ENCODE data around the gene MTM1.

Gene MTM1

GRCh38 chrX:150607201-150607600, 38.8 kb downstream of the MTM1 start:
- DNase-seq = no peak

GRCh38 chrX:150610043-150610442, 41.6 kb downstream of the MTM1 start:
- no peak for DNase-seq

- no peak for DNase-seq
Observed at GRCh38 chrX:150610446-150610845, 42.0 kb downstream of the MTM1 start.

DNA sequence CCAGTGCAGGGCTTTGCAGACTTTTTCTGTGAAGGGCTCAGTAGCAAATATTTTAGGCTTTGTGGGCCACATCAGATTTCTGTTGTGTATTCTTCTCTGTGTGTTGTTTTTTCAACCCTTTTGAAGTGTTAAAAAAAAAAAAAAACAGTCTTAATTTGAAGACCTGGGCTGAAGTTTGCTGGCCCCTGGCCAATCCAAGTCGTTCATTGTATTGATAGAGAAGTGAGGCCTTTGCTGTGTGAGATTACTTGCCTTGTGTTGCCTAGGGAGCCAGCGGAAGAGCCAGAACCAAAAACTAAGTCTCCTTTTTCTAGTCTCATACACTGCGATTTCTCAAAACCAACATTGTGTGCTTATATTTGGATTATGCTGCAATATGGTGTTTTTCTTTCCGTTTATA, 46.9 kb downstream of the MTM1 start:
- DNase-seq = no peak

GRCh38 chrX:150616179-150616862, 47.9 kb downstream of the MTM1 start:
- no peak for DNase-seq

DNA sequence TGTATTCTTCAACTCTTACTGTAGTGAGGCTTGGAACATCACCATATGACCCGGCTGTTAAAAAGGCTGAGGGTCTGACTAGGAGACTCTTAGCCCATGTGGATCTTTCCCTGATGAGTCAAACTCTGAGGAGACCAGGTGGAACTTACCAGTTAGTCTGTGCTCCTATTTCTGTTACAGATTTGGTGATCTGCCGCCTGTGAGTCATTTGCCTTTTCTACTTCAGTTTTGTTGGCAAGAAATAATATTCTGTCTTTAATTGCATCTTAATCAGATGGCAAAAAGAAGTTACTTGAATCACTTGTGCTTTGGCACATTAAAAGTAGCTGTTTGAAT, 48.4 kb downstream of the MTM1 start:
- DNase-seq = no peak

- no peak for DNase-seq
Observed at GRCh38 chrX:150621652-150622051, 53.2 kb downstream of the MTM1 start.

DNA sequence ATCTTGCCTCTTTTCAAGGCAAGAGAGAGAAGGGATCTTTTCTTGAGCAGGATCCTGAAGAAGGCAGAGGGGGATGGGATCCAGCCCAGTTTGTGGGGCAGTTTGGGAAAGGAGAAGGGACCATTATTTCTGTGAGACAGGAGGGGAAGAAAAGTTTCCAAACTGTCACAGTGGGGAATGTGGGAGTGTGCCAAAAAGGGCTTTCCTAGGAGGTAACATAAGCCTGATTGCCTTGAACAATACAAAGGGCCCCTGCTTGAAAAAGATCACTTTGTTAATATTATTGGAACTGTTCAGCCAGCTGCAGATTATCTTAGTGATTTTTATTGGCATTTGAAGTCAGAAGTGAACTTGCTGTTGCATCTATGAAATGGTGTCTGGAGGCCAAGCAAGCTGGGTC, 55.2 kb downstream of the MTM1 start:
- DNase-seq = no peak

- no peak for DNase-seq
Observed at GRCh38 chrX:150625097-150625496, 56.7 kb downstream of the MTM1 start.

DNA sequence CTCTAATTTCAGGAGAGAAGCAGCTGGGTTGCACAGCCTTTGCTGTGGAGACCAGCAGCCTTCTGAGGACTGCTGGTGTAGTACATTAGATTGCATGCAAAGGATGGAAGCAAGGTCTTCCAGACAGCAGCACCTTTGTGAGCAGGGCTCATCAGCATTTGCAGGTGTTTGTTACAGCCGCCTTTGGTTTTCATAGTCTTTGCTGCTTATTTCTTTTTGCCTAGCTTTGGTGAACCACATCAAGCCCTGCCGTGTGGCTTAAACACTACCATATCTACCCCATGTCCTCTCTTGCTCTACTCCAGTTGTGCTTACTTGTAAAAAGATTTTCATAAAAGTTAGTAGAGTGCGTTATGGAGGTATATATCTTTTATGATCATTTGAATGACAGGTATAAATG, 57.5 kb downstream of the MTM1 start:
- no peak for DNase-seq

GRCh38 chrX:150627957-150628356, 59.5 kb downstream of the MTM1 start:
- DNase-seq = no peak

DNA sequence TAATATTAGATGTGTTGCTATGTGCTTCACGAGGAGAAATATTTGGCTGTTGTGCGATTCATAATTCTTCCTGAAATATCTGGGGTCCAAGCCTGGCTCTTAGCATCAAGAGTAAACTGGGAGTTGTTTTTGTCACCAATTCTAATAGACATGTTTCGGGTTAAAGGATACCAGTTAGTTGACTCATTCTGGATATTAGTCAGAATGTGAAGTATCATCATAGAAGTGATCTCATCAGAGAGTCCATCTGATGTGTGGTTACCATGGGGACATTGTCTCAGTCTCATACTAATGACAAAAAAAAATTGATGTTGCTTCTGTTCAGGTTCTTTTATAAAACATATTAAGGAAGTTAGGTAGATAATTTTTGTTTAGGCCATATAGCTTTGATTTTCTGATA, 67.5 kb downstream of the MTM1 start:
- DNase-seq = no peak

DNA sequence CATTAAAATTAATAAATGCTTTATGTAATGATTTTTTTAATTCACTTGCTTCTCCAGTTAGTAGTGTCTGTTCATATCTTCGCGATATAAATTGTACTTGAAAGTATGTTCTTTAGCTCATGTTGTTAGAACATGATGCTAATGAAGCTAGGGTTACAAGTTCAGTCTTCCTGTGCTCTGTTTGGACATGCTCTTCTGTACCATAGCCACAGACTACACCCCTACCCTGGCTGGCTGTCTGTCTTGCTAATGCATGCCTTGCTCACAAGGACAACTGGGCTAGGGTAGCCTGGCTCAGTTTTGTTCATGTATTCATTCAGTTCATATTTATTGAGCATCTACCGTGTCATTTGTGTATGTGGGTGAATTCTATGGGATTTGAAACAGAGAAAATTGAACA, 74.0 kb downstream of the MTM1 start:
- no peak for DNase-seq

DNA sequence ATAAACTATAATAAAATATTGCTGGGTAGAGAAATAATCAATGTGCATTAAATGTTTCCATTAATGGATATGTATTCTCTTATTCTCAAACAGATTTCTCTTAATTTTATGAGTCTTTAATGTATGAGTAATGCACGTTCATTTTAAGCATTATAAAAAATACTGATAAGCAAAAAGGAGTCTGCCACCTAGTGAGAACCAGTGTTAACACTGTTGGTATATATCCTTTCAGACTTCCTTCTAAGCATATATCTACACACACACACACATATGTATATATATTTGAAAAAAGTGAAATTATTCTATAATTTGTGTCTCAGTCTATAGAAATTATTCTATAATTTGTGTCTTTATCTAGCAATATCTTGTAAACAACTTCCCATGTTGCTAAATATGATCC, 74.8 kb downstream of the MTM1 start:
- no peak for DNase-seq

GRCh38 chrX:150643958-150644357, 75.5 kb downstream of the MTM1 start:
- no peak for DNase-seq

DNA sequence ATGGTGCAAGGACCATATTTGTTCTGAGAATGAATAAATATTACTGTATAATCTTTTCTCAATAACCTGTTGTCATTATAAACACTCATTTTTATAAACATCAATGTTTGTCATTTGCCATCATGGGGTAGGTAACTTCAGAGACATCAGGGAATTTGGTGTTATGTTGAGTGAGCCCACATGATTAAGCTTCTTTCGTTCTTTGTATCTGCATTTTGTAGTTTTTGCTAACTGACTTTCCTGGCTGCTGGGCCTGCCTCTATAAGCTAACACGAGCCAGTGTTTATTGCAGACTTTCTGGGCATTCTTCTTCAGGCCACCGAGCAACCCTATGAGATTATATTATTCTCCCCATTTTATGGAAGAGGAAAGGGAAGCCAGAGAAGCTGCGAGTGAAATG, 76.0 kb downstream of the MTM1 start:
- DNase-seq = no peak

DNA sequence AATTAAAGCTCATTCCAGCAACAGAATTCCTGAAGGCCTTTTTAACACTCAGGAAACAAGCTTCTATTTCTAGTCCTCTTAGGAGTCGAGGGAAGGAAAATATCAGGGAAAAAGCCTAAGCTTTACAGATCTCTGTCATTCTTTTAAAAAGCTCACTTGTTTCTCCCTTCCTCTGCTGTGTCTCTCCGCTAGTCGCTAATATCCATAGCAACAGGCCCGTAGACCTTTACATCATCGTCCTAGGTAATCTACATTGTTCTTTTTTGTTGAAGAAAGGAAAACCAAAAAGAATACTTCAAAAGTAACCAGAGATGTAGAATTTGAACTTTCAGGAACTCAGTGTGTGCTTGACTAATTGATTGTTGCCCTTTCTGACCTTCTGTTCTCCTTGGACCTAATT, 78.9 kb downstream of the MTM1 start:
- no peak for DNase-seq

- no peak for DNase-seq
Observed at GRCh38 chrX:150648296-150648940, 80.0 kb downstream of the MTM1 start.

- no peak for DNase-seq
Observed at GRCh38 chrX:150649096-150649870, 80.9 kb downstream of the MTM1 start.

GRCh38 chrX:150651906-150652305, 83.5 kb downstream of the MTM1 start:
- no peak for DNase-seq

- no peak for DNase-seq
Observed at GRCh38 chrX:150655788-150656187, 87.4 kb downstream of the MTM1 start.

- no peak for DNase-seq
Observed at GRCh38 chrX:150663073-150663472, 94.7 kb downstream of the MTM1 start.

- DNase-seq = no peak
Observed at GRCh38 chrX:150664290-150664689, 95.9 kb downstream of the MTM1 start.

- DNase-seq = no peak
Observed at GRCh38 chrX:150676221-150676620, 107.8 kb downstream of the MTM1 start.
